Germinal center (tissue), 1 donor: Measurements from ENCODE around the gene GAK.

Experiments used
- DNase-seq: peaks from one replicate; pipeline ENCODE4 v3.0.0; 2012; ENCODE audit warnings: mixed read lengths, low spot score

Gene GAK

GRCh38 chr4:888029-888428 lies 44.1 kb downstream of the GAK start:
- DNase-seq: no peak

- DNase-seq: no peak
Observed at GRCh38 chr4:887034-887763, 44.9 kb downstream of the GAK start.

GRCh38 chr4:886244-886643 lies 45.9 kb downstream of the GAK start:
- no peak for DNase-seq

GRCh38 chr4:885353-885752 lies 46.8 kb downstream of the GAK start:
- no peak for DNase-seq

GRCh38 chr4:884896-885295 lies 47.2 kb downstream of the GAK start:
- DNase-seq: no peak

- DNase-seq: no peak
Observed at GRCh38 chr4:884259-884658, 47.9 kb downstream of the GAK start.

GRCh38 chr4:883377-884095 lies 48.6 kb downstream of the GAK start:
- no peak for DNase-seq

GRCh38 chr4:882646-883045 lies 49.5 kb downstream of the GAK start:
- DNase-seq: no peak

- no peak for DNase-seq
Observed at GRCh38 chr4:881709-882108, 50.4 kb downstream of the GAK start.

GRCh38 chr4:880684-881405 lies 51.3 kb downstream of the GAK start:
- DNase-seq: no peak

GRCh38 chr4:879729-880077 lies 52.4 kb downstream of the GAK start:
- no peak for DNase-seq

- DNase-seq: no peak
Observed at GRCh38 chr4:878796-879728, 53.1 kb downstream of the GAK start.

- DNase-seq: no peak
Observed at GRCh38 chr4:877502-877901, 54.6 kb downstream of the GAK start.

- DNase-seq: no peak
Observed at GRCh38 chr4:876780-877179, 55.3 kb downstream of the GAK start.

- no peak for DNase-seq
Observed at GRCh38 chr4:875818-876423, 56.2 kb downstream of the GAK start.

GRCh38 chr4:874971-875817 lies 56.9 kb downstream of the GAK start:
- DNase-seq: no peak

GRCh38 chr4:874056-874455 lies 58.1 kb downstream of the GAK start:
- no peak for DNase-seq

GRCh38 chr4:872241-872981 lies 59.7 kb downstream of the GAK start:
- no peak for DNase-seq

- DNase-seq: no peak
Observed at GRCh38 chr4:871484-871883, 60.6 kb downstream of the GAK start.

- no peak for DNase-seq
Observed at GRCh38 chr4:870951-871350, 61.2 kb downstream of the GAK start.
